Aorta (tissue), 5 donors: ENCODE measurements around the gene PRRX2. TPM values are rescaled to one million over a fixed set of nuclear protein-coding genes. Genes with fewer than 3 reads are reported as not detected.
A peak's percentile ranks its signal among the peaks of the same experiment; 100 is the strongest.

Source experiments
- ATAC-seq: fragments of 200-7000 bp; cut with Tn5 transposase; one replicate; pipeline ENCODE4 v1.9.1; 2022; ENCODE audit warnings: moderate library complexity; ENCODE audit not compliant: low FRiP score
- DNase-seq, 2 donors: peaks; one replicate each; pipeline ENCODE4 v3.0.0-alpha.2; 2020
- H3K27ac ChIP-seq, 2 donors: one replicate each; pipeline ENCODE4 v1.5.1; 2013; ENCODE audit warnings: low read length in 2 of 2, mild to moderate bottlenecking in 2 of 2, moderate library complexity in 2 of 2, control low read depth in 1 of 2, inconsistent platforms in 1 of 2, low read depth in 1 of 2
- H3K27me3 ChIP-seq, 2 donors: one replicate each; pipeline ENCODE4 v1.6.1; 2013; ENCODE audit warnings: control low read depth in 1 of 2, low read length in 1 of 2, mild to moderate bottlenecking in 1 of 2, moderate library complexity in 1 of 2; ENCODE audit not compliant: insufficient read depth in 2 of 2, control insufficient read depth in 1 of 2
- H3K36me3 ChIP-seq, 2 donors: one replicate each; pipeline ENCODE4 v1.6.1; 2013; ENCODE audit warnings: control low read depth in 1 of 2, low read length in 1 of 2, mild to moderate bottlenecking in 1 of 2; ENCODE audit not compliant: insufficient read depth in 2 of 2, control insufficient read depth in 1 of 2
- H3K4me1 ChIP-seq, 2 donors: one replicate each; pipeline ENCODE4 v1.6.1; 2013; ENCODE audit warnings: low read length in 2 of 2, control low read depth in 1 of 2, mild to moderate bottlenecking in 1 of 2, moderate library complexity in 1 of 2; ENCODE audit not compliant: insufficient read depth in 2 of 2, control insufficient read depth in 1 of 2
- H3K4me3 ChIP-seq, 2 donors: one replicate each; pipeline ENCODE4 v1.5.1; 2013; ENCODE audit warnings: low read length in 2 of 2, control low read depth in 1 of 2, mild to moderate bottlenecking in 1 of 2
- H3K9me3 ChIP-seq: one replicate; pipeline ENCODE4 v1.6.1; 2013; ENCODE audit warnings: mild to moderate bottlenecking, low read length; ENCODE audit not compliant: control insufficient read depth
- WGBS, 2 donors: extraction: QIAGEN DNeasy Blood & Tissue Kit; methylation state at CpG; one replicate each; pipeline ENCODE4 v1.1.7; 2013; 5-methylcytosine and 5-hydroxymethylcytosine counted together
- intact Hi-C, 2 donors: fragments of 100-400 bp; cut with DNase I; formaldehyde crosslinking; loops; one replicate each; pipeline versions ENCODE4 v1.14.2 to v1.15.0; 2022
- long read RNA-seq, 2 donors: library from polyadenylated mRNA; unstranded; transcript quantifications; one replicate each; pipeline ENCODE4 v2.0.0, GENCODE V29; 2020 to 2021
- polyA plus RNA-seq, 2 donors: library from polyadenylated mRNA; stranded (reverse); fragments of 200-250 nt; gene quantifications; one replicate each; pipeline ENCODE4 v1.2.3, GENCODE V29; 2013
- total RNA-seq, 2 donors: library from RNA; stranded (reverse); fragmentation: NEBNext Ultra II Directional; extraction: Animal tissue kit (Norgen Biotek cat#: 25700); gene quantifications; one replicate each; pipeline ENCODE4 v1.2.1, GENCODE V29; 2021
- donor health status: healthy with polysubstance abuse.
- donor health status: Bipolar disorder and iron deficiency.
- donor health status: DM: no; HTN: no; CAD: no.
- donor health status: DM: no; HTN: no; CAD: no.
- donor health status: DM: yes; HTN: yes; CAD: no.

Gene PRRX2
- total RNA-seq (10 to 100 TPM; 51.9 to 68.8 TPM), polyA plus RNA-seq (10 to 100 TPM; 27.7 to 52.6 TPM)
- long read RNA-seq, donor 1, partial matches to known transcripts: 5 of 29 reads
- long read RNA-seq, donor 1, other reads (novel, unspliced or antisense): 21 of 29 reads
- long read RNA-seq, donor 2, transcript PRRX2-201 (4 exons, 1,311 nt): major isoform, 40 of 58 reads
- long read RNA-seq, donor 2, partial matches to known transcripts: 8 of 58 reads
- long read RNA-seq, donor 2, other reads (novel, unspliced or antisense): 10 of 58 reads

GRCh38 chr9:129665389-129665775 lies at the start of gene PRRX2:
Gene PRRX2 (plus strand): TSS chr9:129665647. CDS start chr9:129665868, 221 bp downstream.
- H3K4me1 ChIP-seq: no peaks in the 10 kb centered on the region
- WGBS, 2 donors: 0 to 1% methylated on average over 7 to 37 of the region's 37 CpGs
- peak within 1 kb of the TSS; percentile 52 to 59 for H3K27ac ChIP-seq
- H3K27me3 ChIP-seq: no peaks in the 10 kb centered on the region
- DNase-seq: peak; percentile 83 to 91
- intact Hi-C loops: loop anchor here (5.0 kb wide), 2 partner anchors 47 to 62 kb away; no protein-coding TSS in a partner anchor
- H3K4me3 ChIP-seq: peak within 1 kb of the TSS; percentile 85 to 95
- no peaks in the 10 kb centered on the region for H3K36me3 ChIP-seq
- no peaks in the 10 kb centered on the region for H3K9me3 ChIP-seq
- peak; percentile 80 for ATAC-seq

- H3K4me1 ChIP-seq: no peaks in the 10 kb centered on the region
- 12 to 13% methylated on average over 1 of the region's 1 CpG for WGBS, 2 donors
- intact Hi-C loops: no loop called here
- no peaks in the 10 kb centered on the region for H3K27me3 ChIP-seq
- H3K9me3 ChIP-seq: no peaks in the 10 kb centered on the region
- ATAC-seq (no peak), DNase-seq (no peak)
- no peak overlapping the region for H3K4me3 ChIP-seq
- no peaks in the 10 kb centered on the region for H3K36me3 ChIP-seq
- H3K27ac ChIP-seq: no peak overlapping the region
Measured at GRCh38 chr9:129617167-129617566, 48.3 kb upstream of the PRRX2 start.

- WGBS, 2 donors: 1% methylated on average over 57 to 82 of the region's 82 CpGs
- ATAC-seq (peak; percentile 17), DNase-seq (no peak)
- Histone ChIP-seq H3K36me3 (no peaks in the 10 kb centered on the region), H3K9me3 (no peaks in the 10 kb centered on the region), H3K4me3 (peak overlapping the region; percentile 12 to 42), H3K27me3 (no peaks in the 10 kb centered on the region), H3K4me1 (no peaks in the 10 kb centered on the region), H3K27ac (no peak overlapping the region)
- intact Hi-C loops: no loop called here
Measured at GRCh38 chr9:129619787-129620668, 45.4 kb upstream of the PRRX2 start.

- no peak for DNase-seq
- intact Hi-C loops: no loop called here
- Histone ChIP-seq H3K4me3 (peak within 1 kb of the TSS; percentile 12 to 42), H3K4me1 (no peaks in the 10 kb centered on the region), H3K27me3 (no peaks in the 10 kb centered on the region), H3K9me3 (no peaks in the 10 kb centered on the region), H3K27ac (no peak within 1 kb of the TSS), H3K36me3 (no peaks in the 10 kb centered on the region)
- ATAC-seq: no peak
- 20 to 24% methylated on average over 21 of the region's 21 CpGs for WGBS, 2 donors
Measured at GRCh38 chr9:129620669-129621295, 44.7 kb upstream of the PRRX2 start, which contains the start of gene C9orf50. Gene C9orf50 (minus strand): TSS chr9:129621101. CDS start chr9:129620574, 527 bp downstream.

- no peak overlapping the region for H3K4me3 ChIP-seq
- H3K9me3 ChIP-seq: no peaks in the 10 kb centered on the region
- ATAC-seq (no peak), DNase-seq (no peak)
- no peaks in the 10 kb centered on the region for H3K36me3 ChIP-seq
- no peaks in the 10 kb centered on the region for H3K4me1 ChIP-seq
- 62 to 75% methylated on average over 6 of the region's 6 CpGs for WGBS, 2 donors
- no peaks in the 10 kb centered on the region for H3K27me3 ChIP-seq
- H3K27ac ChIP-seq: no peak overlapping the region
- intact Hi-C loops: no loop called here
Measured at GRCh38 chr9:129623331-129623730, 42.1 kb upstream of the PRRX2 start.

- ATAC-seq (no peak), DNase-seq (peak; percentile 78 to 90)
- intact Hi-C loops: no loop called here
- Histone ChIP-seq H3K27ac (no peak overlapping the region), H3K36me3 (no peaks in the 10 kb centered on the region), H3K4me3 (no peak overlapping the region), H3K4me1 (no peaks in the 10 kb centered on the region), H3K27me3 (no peaks in the 10 kb centered on the region), H3K9me3 (no peaks in the 10 kb centered on the region)
- WGBS, 2 donors: 39 to 41% methylated on average over 12 of the region's 12 CpGs
Measured at GRCh38 chr9:129624168-129624759, 41.2 kb upstream of the PRRX2 start.

- WGBS, 2 donors: 38 to 44% methylated on average over 9 of the region's 9 CpGs
- ATAC-seq: no peak
- Histone ChIP-seq H3K27me3 (no peaks in the 10 kb centered on the region), H3K4me1 (no peaks in the 10 kb centered on the region), H3K9me3 (no peaks in the 10 kb centered on the region), H3K4me3 (no peak overlapping the region), H3K27ac (no peak overlapping the region), H3K36me3 (no peaks in the 10 kb centered on the region)
- no peak for DNase-seq
- intact Hi-C loops: no loop called here
Measured at GRCh38 chr9:129624947-129625346, 40.5 kb upstream of the PRRX2 start.

- peak; percentile 97 for ATAC-seq
- intact Hi-C loops: no loop called here
Measured at GRCh38 chr9:129626079-129626624, 39.3 kb upstream of the PRRX2 start, which contains the start of gene NTMT1. Gene NTMT1 (plus strand): TSS chr9:129626163. CDS start chr9:129632704, 6,541 bp downstream.

More at GRCh38 chr9:129626079-129626624, 39.3 kb upstream of the PRRX2 start, which contains the start of gene NTMT1:
- DNase-seq: peak; percentile 91 to 96
- peak within 1 kb of the TSS; percentile 16 to 88 for H3K27ac ChIP-seq
- H3K9me3 ChIP-seq: no peaks in the 10 kb centered on the region
- no peaks in the 10 kb centered on the region for H3K4me1 ChIP-seq
- H3K4me3 ChIP-seq: peak within 1 kb of the TSS; percentile 53 to 64
- no peaks in the 10 kb centered on the region for H3K36me3 ChIP-seq
- WGBS, 2 donors: 0% methylated on average over 49 to 55 of the region's 55 CpGs
- no peaks in the 10 kb centered on the region for H3K27me3 ChIP-seq
